ENCODE data around the gene STX3.

STX3 gene

DNA sequence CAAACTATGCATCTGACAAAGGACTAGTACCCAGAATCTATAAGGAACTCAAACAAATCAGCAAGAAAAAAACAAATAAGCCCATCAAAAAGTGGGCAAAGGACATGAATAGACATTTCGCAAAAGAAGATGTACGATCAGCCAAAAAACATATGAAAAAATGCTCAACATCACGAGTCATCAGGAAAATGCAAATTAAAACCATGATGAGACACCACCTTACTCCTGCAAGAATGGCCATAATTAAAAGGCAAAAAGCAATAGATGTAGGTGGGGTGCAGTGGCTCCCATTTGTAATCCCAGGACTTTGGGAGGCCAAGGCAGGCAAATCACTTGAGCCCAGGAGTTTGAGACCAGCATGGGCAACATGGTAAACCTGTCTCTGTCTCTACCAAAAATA lies 31.1 kb upstream of the STX3 start:
- no peak for DNase-seq (ENCODE audit: low read depth, low spot score)
- Histone ChIP-seq H3K4me3 (no peak overlapping the region), H3K9ac (ENCODE audit: insufficient read length) (no peak overlapping the region), H3K9me3 (ENCODE audit: low read depth, low read length) (no peaks in the 10 kb centered on the region), H3K27ac (no peak overlapping the region), H3K36me3 (ENCODE audit: insufficient read depth, low read length) (no peaks in the 10 kb centered on the region)
- TF ChIP-seq EZH2 (IDR thresholded peaks at IDR 0.05) (no peak), FOXP2 (optimal IDR thresholded peaks at IDR 0.05; ENCODE audit: control extremely low read depth, extremely low read length, insufficient read depth) (no peak), POLR2AphosphoS5 (IDR thresholded peaks at IDR 0.05; ENCODE audit: borderline replicate concordance, low read depth, low read length) (no peak)

DNA sequence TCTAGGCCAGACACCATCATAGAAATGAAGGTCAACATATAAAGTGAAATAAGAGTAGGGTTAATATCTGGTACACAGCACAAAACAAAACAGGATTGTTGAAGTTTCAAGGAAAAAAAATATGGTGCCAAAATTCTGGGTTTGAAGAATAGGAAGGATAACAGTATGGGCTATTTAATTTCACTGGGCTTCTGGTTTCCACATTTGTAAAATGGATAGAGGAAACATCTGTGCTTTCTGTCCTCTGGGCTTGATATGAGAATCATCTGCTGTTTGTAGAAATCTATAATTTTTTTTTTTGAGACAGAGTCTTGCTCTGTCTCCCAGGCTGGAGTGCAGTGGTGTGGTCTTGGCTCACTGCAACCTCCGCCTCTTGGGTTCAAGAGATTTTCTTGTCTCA lies 27.8 kb upstream of the STX3 start:
- Histone ChIP-seq H3K4me3 (no peak overlapping the region), H3K36me3 (ENCODE audit: insufficient read depth, low read length) (no peaks in the 10 kb centered on the region), H3K27ac (no peak overlapping the region), H3K9ac (ENCODE audit: insufficient read length) (no peak overlapping the region), H3K9me3 (ENCODE audit: low read depth, low read length) (no peaks in the 10 kb centered on the region)
- DNase-seq (ENCODE audit: low read depth, low spot score) = no peak
- TF ChIP-seq POLR2AphosphoS5 (IDR thresholded peaks at IDR 0.05; ENCODE audit: borderline replicate concordance, low read depth, low read length) (no peak), EZH2 (IDR thresholded peaks at IDR 0.05) (no peak), FOXP2 (optimal IDR thresholded peaks at IDR 0.05; ENCODE audit: control extremely low read depth, extremely low read length, insufficient read depth) (no peak)

DNA sequence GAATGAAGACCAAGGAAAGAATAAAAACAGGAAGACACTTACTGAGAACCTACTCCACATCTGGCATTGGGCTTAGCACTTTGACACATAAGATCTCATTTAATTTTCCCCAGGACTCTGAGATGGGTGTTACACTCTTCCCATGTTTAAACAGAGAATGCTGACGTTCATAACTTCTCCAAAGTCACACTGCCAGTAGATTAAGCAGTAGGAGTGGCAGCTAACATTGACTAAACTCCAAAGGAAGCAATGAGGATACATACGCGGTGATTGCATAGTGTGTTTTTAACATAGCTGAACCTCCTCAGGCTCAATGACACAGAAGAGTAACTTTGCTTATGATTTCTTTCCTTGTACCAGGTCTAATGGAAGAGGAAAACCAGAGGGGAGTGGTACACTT lies 27.0 kb upstream of the STX3 start:
- TF ChIP-seq POLR2AphosphoS5 (IDR thresholded peaks at IDR 0.05; ENCODE audit: borderline replicate concordance, low read depth, low read length) = no peak
- no peak for TF ChIP-seq FOXP2 (optimal IDR thresholded peaks at IDR 0.05; ENCODE audit: control extremely low read depth, extremely low read length, insufficient read depth)
- TF ChIP-seq EZH2 (IDR thresholded peaks at IDR 0.05) = no peak
- H3K9me3 ChIP-seq (ENCODE audit: low read depth, low read length) = no peaks in the 10 kb centered on the region
- no peak overlapping the region for H3K27ac ChIP-seq
- DNase-seq (ENCODE audit: low read depth, low spot score) = no peak
- H3K9ac ChIP-seq (ENCODE audit: insufficient read length) = no peak overlapping the region
- no peak overlapping the region for H3K4me3 ChIP-seq
- H3K36me3 ChIP-seq (ENCODE audit: insufficient read depth, low read length) = no peaks in the 10 kb centered on the region

DNA sequence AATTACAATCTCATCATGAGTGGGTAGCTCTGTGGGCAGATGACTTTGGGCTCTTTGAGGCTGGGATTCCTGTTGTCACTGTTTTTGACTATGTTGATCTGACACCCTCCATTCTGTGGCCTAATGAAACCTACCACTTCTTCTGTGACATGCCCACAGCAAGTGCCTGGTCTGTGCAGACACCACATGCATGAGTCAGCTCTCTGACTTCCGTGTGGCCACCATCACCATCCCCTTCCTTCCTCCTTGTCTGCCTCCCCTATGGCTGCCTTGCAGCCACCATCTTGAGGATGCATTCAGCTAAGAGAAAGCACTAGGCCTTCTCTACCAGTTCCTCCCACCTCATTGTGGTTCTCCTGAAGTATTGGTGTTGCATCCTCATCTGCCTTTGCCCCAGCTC lies 26.3 kb upstream of the STX3 start:
- H3K9ac ChIP-seq (ENCODE audit: insufficient read length) = no peak overlapping the region
- TF ChIP-seq EZH2 (IDR thresholded peaks at IDR 0.05) (no peak), FOXP2 (optimal IDR thresholded peaks at IDR 0.05; ENCODE audit: control extremely low read depth, extremely low read length, insufficient read depth) (no peak), POLR2AphosphoS5 (IDR thresholded peaks at IDR 0.05; ENCODE audit: borderline replicate concordance, low read depth, low read length) (no peak)
- no peak for DNase-seq (ENCODE audit: low read depth, low spot score)

DNA sequence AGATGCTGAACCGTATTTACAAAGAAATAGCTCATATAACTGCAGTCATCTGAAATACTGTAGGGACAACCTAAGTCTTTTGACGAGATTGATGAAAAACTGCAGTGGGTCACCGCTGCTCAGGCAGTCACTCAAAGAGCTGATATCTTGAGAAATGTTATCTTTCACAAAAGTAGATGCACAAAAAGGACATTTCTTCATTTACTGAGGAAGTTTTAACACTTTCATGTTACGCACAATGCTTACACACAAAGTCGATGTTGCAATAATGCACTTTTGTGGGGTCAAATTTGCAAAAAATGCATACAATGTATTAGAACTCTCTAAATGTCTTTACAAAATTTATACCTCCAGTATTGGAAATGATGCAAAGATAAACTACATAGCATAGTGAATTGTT lies 25.3 kb upstream of the STX3 start:
- Histone ChIP-seq H3K9me3 (ENCODE audit: low read depth, low read length) (no peaks in the 10 kb centered on the region), H3K36me3 (ENCODE audit: insufficient read depth, low read length) (no peaks in the 10 kb centered on the region), H3K4me3 (no peak overlapping the region), H3K9ac (ENCODE audit: insufficient read length) (no peak overlapping the region), H3K27ac (no peak overlapping the region)
- TF ChIP-seq POLR2AphosphoS5 (IDR thresholded peaks at IDR 0.05; ENCODE audit: borderline replicate concordance, low read depth, low read length) (no peak), EZH2 (IDR thresholded peaks at IDR 0.05) (no peak), FOXP2 (optimal IDR thresholded peaks at IDR 0.05; ENCODE audit: control extremely low read depth, extremely low read length, insufficient read depth) (no peak)
- DNase-seq (ENCODE audit: low read depth, low spot score) = no peak

More for the DNA sequence above, 26.3 kb upstream of the STX3 start:
- no peaks in the 10 kb centered on the region for H3K9me3 ChIP-seq (ENCODE audit: low read depth, low read length)
- H3K27ac ChIP-seq = no peak overlapping the region
- no peaks in the 10 kb centered on the region for H3K36me3 ChIP-seq (ENCODE audit: insufficient read depth, low read length)
- no peak overlapping the region for H3K4me3 ChIP-seq

DNA sequence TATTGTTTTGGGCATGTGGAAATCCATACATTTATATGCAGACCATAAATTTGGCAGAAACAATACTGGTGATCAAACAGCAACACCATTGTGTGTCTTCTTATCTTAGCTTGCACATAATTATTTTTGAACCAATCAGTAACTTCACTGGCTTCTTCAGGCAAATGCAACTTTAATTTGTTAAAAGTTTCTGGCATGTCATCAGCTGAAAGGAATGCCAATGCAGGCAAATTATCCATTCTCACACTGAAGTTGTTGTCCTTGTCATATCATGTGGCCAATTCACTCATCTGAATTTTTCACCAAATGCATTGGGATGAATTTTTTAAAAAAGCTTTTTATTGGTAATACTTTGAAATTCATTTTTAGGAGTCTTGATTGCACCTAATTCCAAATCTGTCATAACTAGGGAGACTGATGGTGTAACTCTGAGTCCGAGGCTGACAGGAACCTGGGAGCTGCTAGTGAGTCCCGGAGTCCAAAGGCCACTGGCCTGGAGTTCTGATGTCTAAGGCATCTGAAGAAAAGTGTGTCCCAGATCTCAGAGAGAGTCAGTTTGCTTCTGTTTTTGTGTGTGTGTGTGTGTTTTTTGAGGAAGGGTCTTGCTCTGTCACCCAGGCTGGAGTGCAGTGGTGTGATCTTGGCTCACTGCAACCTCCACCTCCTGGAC lies 24.1 kb upstream of the STX3 start:
- Histone ChIP-seq H3K27ac (no peak overlapping the region), H3K9ac (ENCODE audit: insufficient read length) (no peak overlapping the region), H3K4me3 (no peak overlapping the region), H3K36me3 (ENCODE audit: insufficient read depth, low read length) (no peaks in the 10 kb centered on the region), H3K9me3 (ENCODE audit: low read depth, low read length) (no peaks in the 10 kb centered on the region)
- DNase-seq (ENCODE audit: low read depth, low spot score) = no peak
- TF ChIP-seq POLR2AphosphoS5 (IDR thresholded peaks at IDR 0.05; ENCODE audit: borderline replicate concordance, low read depth, low read length) (no peak), FOXP2 (optimal IDR thresholded peaks at IDR 0.05; ENCODE audit: control extremely low read depth, extremely low read length, insufficient read depth) (no peak), EZH2 (IDR thresholded peaks at IDR 0.05) (no peak)

DNA sequence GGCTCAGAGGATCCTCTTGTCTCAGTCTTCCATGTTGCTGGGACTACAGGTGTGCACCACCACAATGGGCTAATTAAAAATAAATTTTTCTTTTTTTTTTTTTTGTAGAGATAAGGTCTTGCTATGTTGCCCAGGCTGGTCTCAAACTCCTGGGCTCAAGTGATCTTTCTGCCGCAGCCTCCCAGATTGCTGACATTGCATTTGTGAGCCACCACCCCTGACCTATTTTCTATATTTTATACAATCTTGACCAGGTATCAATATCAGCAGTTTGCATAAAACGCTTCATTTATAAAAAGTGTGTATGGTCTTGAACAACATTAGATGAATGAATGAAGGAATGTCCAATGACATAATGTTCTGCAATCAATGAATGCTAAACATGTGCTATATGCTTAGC lies 9.1 kb upstream of the STX3 start:
- Histone ChIP-seq H3K9ac (ENCODE audit: insufficient read length) (no peak overlapping the region), H3K4me3 (no peak overlapping the region), H3K36me3 (ENCODE audit: insufficient read depth, low read length) (no peaks in the 10 kb centered on the region), H3K27ac (no peak overlapping the region), H3K9me3 (ENCODE audit: low read depth, low read length) (no peaks in the 10 kb centered on the region)
- no peak for DNase-seq (ENCODE audit: low read depth, low spot score)
- TF ChIP-seq POLR2AphosphoS5 (IDR thresholded peaks at IDR 0.05; ENCODE audit: borderline replicate concordance, low read depth, low read length) (no peak), FOXP2 (optimal IDR thresholded peaks at IDR 0.05; ENCODE audit: control extremely low read depth, extremely low read length, insufficient read depth) (no peak)

DNA sequence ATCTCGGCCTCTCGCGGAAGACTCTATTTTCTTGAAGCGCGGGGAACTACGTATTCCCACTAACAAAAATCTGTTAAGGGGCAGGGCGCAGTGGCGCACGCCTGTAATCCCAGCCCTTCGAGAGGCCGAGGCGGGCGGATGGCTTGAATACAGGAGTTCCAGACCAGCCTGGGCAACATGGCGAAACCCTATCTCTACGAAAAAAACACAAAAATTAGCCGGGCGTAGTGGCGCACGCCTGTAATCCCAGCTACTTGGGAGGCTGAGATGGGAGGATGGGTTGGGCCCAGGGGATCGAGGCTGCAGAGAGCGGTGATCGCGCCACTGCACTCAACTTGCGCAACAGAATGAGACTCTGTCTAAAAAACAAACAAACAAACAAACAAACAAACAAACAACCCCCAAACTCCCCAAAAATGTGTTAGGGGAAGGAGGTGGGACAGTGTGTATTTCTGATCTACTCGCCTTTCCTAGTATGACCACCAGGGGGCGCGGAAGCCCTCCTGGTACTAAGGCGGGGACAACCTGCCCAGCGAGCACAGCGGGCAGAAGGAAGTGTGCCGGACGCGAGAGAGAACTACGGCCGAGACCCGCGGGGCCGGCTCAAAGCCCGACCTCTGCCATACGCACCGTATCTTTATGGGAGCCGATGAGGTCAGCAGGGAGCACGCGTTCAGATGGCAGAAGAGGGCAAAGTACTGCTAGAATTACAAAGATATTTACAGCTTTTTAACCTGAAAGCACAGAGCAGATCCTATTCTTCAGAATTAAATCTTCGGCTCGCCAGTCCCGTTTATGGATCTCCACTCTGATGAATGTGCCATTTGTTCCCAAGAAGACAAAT lies 1.3 kb upstream of the STX3 start:
- H3K36me3 ChIP-seq (ENCODE audit: insufficient read depth, low read length) = no peaks in the 10 kb centered on the region
- H3K9ac ChIP-seq (ENCODE audit: insufficient read length) = peak overlapping the region; percentile 68
- peak overlapping the region; percentile 95 for H3K4me3 ChIP-seq
- no peak overlapping the region for H3K27ac ChIP-seq
- no peak for TF ChIP-seq FOXP2 (optimal IDR thresholded peaks at IDR 0.05; ENCODE audit: control extremely low read depth, extremely low read length, insufficient read depth)
- TF ChIP-seq POLR2AphosphoS5 (IDR thresholded peaks at IDR 0.05; ENCODE audit: borderline replicate concordance, low read depth, low read length) = no peak
- no peak for TF ChIP-seq EZH2 (IDR thresholded peaks at IDR 0.05)
- H3K9me3 ChIP-seq (ENCODE audit: low read depth, low read length) = no peaks in the 10 kb centered on the region
- no peak for DNase-seq (ENCODE audit: low read depth, low spot score)

Measured in SK-N-MC (cell line).